ENCODE results near the gene PLOD2. TPM values are rescaled to one million over a fixed set of nuclear protein-coding genes. Genes with fewer than 3 reads are reported as not detected.

PLOD2 gene
- total and polyA plus RNA-seq, 2 experiments from 2014 or later: 300 to 306 TPM

DNA sequence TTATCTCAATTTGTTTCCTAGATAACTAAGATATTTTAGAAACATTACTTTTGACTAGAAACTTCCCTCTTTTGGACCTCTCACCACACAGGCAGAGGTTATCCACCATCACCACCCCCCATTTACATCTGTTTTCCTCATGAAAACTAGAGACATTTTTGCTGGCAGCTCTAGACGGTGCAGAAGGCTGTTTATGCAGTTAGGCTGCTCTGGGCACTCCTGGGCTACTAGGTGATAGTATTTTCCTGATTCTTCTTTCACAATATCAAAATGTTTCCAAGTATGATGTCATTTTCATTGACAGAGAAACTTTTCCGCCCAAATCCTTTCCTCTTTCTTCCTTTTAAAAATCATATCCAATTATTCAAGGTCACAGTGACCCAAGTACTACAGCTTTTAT lies 67.1 kb downstream of the PLOD2 start:
- Histone ChIP-seq H3K4me2 (ENCODE audit: unreplicated experiment) (no peak overlapping the region), H4K20me1 (ENCODE audit: insufficient read depth) (no peaks in the 10 kb centered on the region), H3K4me3 (no peak overlapping the region), H3F3A (ENCODE audit: insufficient read depth) (peaks cover 52% of the 10 kb centered on the region), H3K36me3 (ENCODE audit: low read depth) (peaks cover 45% of the 10 kb centered on the region), H3K4me1 (ENCODE audit: insufficient read depth) (peaks cover 31% of the 10 kb centered on the region), H3K27me3 (replicated peaks; ENCODE audit: insufficient read depth) (no peaks in the 10 kb centered on the region), H3K9ac (no peak overlapping the region), H3K27ac (no peak overlapping the region; the same call in 1 of the 2 replicates), H2AFZ (no peak overlapping the region), H3K9me2 (ENCODE audit: insufficient read depth) (no peaks in the 10 kb centered on the region), H3K79me2 (ENCODE audit: insufficient read depth) (peaks cover 56% of the 10 kb centered on the region), H3K9me3 (ENCODE audit: low read depth) (no peaks in the 10 kb centered on the region)
- TF ChIP-seq EZH2phosphoT487 (IDR thresholded peaks at IDR 0.05; ENCODE audit: insufficient read depth, low read depth): no peak
- in situ Hi-C loops (cut with MboI): no loop called here
- DNase-seq: peak; percentile 49
- 13 to 29% methylated on average over 2 of the region's 2 CpGs for WGBS, 2 experiments (ENCODE audit: low coverage in 1 of 2, low lambda C conversion rate in 2 of 2, missing lambda C conversion rate in 2 of 2)

DNA sequence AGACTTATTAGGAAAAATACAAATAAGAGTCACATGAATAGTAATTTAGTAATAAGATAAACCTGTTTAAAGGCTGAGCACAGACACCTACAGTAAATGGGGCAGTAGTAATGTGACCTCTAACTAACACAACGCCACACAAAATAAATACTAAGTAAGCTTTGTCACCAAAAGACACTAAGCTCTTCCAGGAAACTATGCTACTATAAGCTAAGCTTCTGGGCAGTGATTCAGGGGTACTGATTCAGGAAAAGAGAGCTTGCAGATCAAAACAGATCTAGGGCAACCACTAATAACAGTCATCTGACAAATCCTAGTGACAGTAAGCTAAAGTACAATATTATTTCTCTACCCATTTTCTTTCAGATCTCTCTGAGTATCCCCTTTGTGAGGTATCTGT lies 68.8 kb downstream of the PLOD2 start:
- H4K20me1 ChIP-seq (ENCODE audit: insufficient read depth): no peaks in the 10 kb centered on the region
- H3K4me1 ChIP-seq (ENCODE audit: insufficient read depth): peaks cover 31% of the 10 kb centered on the region
- DNase-seq: peak; percentile 77
- H3K9me2 ChIP-seq (ENCODE audit: insufficient read depth): no peaks in the 10 kb centered on the region
- no peak overlapping the region for H2AFZ ChIP-seq
- TF ChIP-seq EZH2phosphoT487 (IDR thresholded peaks at IDR 0.05; ENCODE audit: insufficient read depth, low read depth) (no peak), EZH2 (IDR thresholded peaks at IDR 0.05; ENCODE audit: insufficient read depth, poor library complexity, severe bottlenecking) (no peak)
- no peaks in the 10 kb centered on the region for H3K27me3 ChIP-seq (replicated peaks; ENCODE audit: insufficient read depth)
- 17 to 20% methylated on average over 1 of the region's 1 CpG for WGBS, 2 experiments (ENCODE audit: low coverage in 1 of 2, low lambda C conversion rate in 2 of 2, missing lambda C conversion rate in 2 of 2)
- H3K27ac ChIP-seq: peak overlapping the region; percentile 53
- H3K79me2 ChIP-seq (ENCODE audit: insufficient read depth): peaks cover 69% of the 10 kb centered on the region
- H3K9me3 ChIP-seq (ENCODE audit: low read depth): no peaks in the 10 kb centered on the region
- in situ Hi-C loops (cut with MboI): no loop called here
- H3K36me3 ChIP-seq (ENCODE audit: low read depth): peaks cover 52% of the 10 kb centered on the region
- peak overlapping the region; percentile 33; the same call in 1 of the 2 replicates for H3K9ac ChIP-seq
- no peak overlapping the region for H3K4me3 ChIP-seq
- H3K4me2 ChIP-seq (ENCODE audit: unreplicated experiment): no peak overlapping the region
- H3F3A ChIP-seq (ENCODE audit: insufficient read depth): peaks cover 57% of the 10 kb centered on the region

DNA sequence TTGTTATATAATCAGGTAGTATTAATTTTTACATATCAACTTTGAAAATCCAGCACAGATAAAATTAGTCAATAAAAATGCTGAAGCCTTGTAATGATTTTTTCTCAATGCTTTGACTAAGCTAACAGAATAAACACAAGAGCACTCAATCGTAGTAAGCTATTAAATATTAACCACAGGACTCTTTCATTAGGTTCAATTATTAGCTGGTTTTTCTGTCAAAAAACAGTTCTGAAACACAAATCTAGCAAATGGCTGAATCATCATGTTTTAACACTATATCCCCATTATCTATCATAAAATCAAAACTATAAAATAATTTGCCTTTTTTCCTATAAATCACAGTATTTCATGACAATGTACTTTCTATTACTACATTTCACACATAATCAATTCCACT lies 69.6 kb downstream of the PLOD2 start:
- in situ Hi-C loops (cut with MboI): no loop called here
- H3K4me3 ChIP-seq: no peak overlapping the region
- no peaks in the 10 kb centered on the region for H3K27me3 ChIP-seq (replicated peaks; ENCODE audit: insufficient read depth)
- H3K4me1 ChIP-seq (ENCODE audit: insufficient read depth): peaks cover 31% of the 10 kb centered on the region
- TF ChIP-seq EZH2 (IDR thresholded peaks at IDR 0.05; ENCODE audit: insufficient read depth, poor library complexity, severe bottlenecking) (no peak), EZH2phosphoT487 (IDR thresholded peaks at IDR 0.05; ENCODE audit: insufficient read depth, low read depth) (no peak)
- 98 to 100% methylated on average over 1 of the region's 1 CpG for WGBS, 2 experiments (ENCODE audit: low coverage in 1 of 2, low lambda C conversion rate in 2 of 2, missing lambda C conversion rate in 2 of 2)
- peaks cover 58% of the 10 kb centered on the region for H3F3A ChIP-seq (ENCODE audit: insufficient read depth)
- peaks cover 69% of the 10 kb centered on the region for H3K79me2 ChIP-seq (ENCODE audit: insufficient read depth)
- H4K20me1 ChIP-seq (ENCODE audit: insufficient read depth): no peaks in the 10 kb centered on the region
- no peak overlapping the region for H3K4me2 ChIP-seq (ENCODE audit: unreplicated experiment)
- H3K27ac ChIP-seq: peak overlapping the region; percentile 53; the same call in 1 of the 2 replicates
- no peaks in the 10 kb centered on the region for H3K9me2 ChIP-seq (ENCODE audit: insufficient read depth)
- no peak overlapping the region for H2AFZ ChIP-seq
- H3K36me3 ChIP-seq (ENCODE audit: low read depth): peaks cover 56% of the 10 kb centered on the region
- DNase-seq: no peak
- H3K9ac ChIP-seq: no peak overlapping the region
- no peaks in the 10 kb centered on the region for H3K9me3 ChIP-seq (ENCODE audit: low read depth)

DNA sequence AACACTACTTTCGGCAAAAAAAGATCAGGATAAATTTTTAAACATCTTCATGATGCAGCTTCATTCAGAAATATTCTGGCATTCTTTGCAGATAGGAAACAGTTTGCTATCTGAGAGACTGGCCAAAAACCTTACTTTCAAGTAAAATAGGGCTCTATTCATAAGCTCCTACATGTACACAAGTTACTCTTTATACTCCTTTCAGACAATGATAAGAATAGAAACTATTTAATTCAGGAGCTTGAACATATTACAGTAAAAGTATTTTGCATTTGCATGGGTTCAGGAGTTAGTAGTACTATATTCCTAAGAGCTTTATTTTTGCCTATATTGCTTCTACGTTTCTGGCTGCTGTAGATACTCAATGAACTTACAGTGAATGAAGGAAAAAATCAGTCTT lies 70.5 kb downstream of the PLOD2 start:
- WGBS, 2 experiments (ENCODE audit: low coverage in 1 of 2, low lambda C conversion rate in 2 of 2, missing lambda C conversion rate in 2 of 2): 95 to 96% methylated on average over 2 of the region's 2 CpGs
- Histone ChIP-seq H3K36me3 (ENCODE audit: low read depth) (peaks cover 65% of the 10 kb centered on the region), H3F3A (ENCODE audit: insufficient read depth) (peaks cover 66% of the 10 kb centered on the region), H3K27me3 (replicated peaks; ENCODE audit: insufficient read depth) (no peaks in the 10 kb centered on the region), H3K27ac (no peak overlapping the region), H3K4me1 (ENCODE audit: insufficient read depth) (peaks cover 31% of the 10 kb centered on the region), H3K4me3 (no peak overlapping the region), H3K9me3 (ENCODE audit: low read depth) (no peaks in the 10 kb centered on the region), H3K79me2 (ENCODE audit: insufficient read depth) (peaks cover 68% of the 10 kb centered on the region), H2AFZ (no peak overlapping the region), H3K9ac (no peak overlapping the region), H4K20me1 (ENCODE audit: insufficient read depth) (no peaks in the 10 kb centered on the region), H3K4me2 (ENCODE audit: unreplicated experiment) (no peak overlapping the region), H3K9me2 (ENCODE audit: insufficient read depth) (no peaks in the 10 kb centered on the region)
- in situ Hi-C loops (cut with MboI): no loop called here
- TF ChIP-seq EZH2phosphoT487 (IDR thresholded peaks at IDR 0.05; ENCODE audit: insufficient read depth, low read depth): no peak
- TF ChIP-seq EZH2 (IDR thresholded peaks at IDR 0.05; ENCODE audit: insufficient read depth, poor library complexity, severe bottlenecking): no peak
- DNase-seq: no peak

DNA sequence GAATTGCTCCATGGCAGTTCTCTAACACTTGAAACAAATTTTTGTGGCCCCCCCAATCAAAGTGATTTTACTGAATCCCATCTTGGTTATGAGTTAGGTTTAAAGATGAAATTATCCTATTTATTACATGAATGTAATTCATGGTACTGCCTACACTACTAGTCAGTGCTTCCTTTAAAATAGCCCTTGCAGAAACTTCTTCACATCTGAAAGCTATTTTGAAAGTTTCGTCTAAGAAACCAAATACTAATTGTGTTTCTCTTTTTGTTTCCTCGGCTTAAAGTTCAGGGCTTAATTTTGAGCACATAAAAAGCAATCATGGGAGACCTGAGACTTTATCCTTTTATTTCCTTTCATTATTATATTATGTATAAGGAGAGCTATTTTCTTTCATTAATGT lies 72.1 kb downstream of the PLOD2 start:
- Histone ChIP-seq H3K27me3 (replicated peaks; ENCODE audit: insufficient read depth) (no peaks in the 10 kb centered on the region), H3K4me1 (ENCODE audit: insufficient read depth) (peaks cover 26% of the 10 kb centered on the region), H3K4me2 (ENCODE audit: unreplicated experiment) (no peak overlapping the region), H2AFZ (no peak overlapping the region), H3K27ac (no peak overlapping the region), H3K9me3 (ENCODE audit: low read depth) (no peaks in the 10 kb centered on the region), H3K36me3 (ENCODE audit: low read depth) (peaks cover 68% of the 10 kb centered on the region), H3K79me2 (ENCODE audit: insufficient read depth) (peaks cover 55% of the 10 kb centered on the region), H4K20me1 (ENCODE audit: insufficient read depth) (no peaks in the 10 kb centered on the region), H3F3A (ENCODE audit: insufficient read depth) (peaks cover 49% of the 10 kb centered on the region), H3K4me3 (no peak overlapping the region), H3K9ac (no peak overlapping the region), H3K9me2 (ENCODE audit: insufficient read depth) (no peaks in the 10 kb centered on the region)
- TF ChIP-seq EZH2 (IDR thresholded peaks at IDR 0.05; ENCODE audit: insufficient read depth, poor library complexity, severe bottlenecking) (no peak), EZH2phosphoT487 (IDR thresholded peaks at IDR 0.05; ENCODE audit: insufficient read depth, low read depth) (no peak)
- in situ Hi-C loops (cut with MboI): no loop called here
- no peak for DNase-seq
- 28 to 49% methylated on average over 2 of the region's 2 CpGs for WGBS, 2 experiments (ENCODE audit: low coverage in 1 of 2, low lambda C conversion rate in 2 of 2, missing lambda C conversion rate in 2 of 2)

Data from GM23248 (cell line).